Spleen (tissue), 7 donors: ENCODE data around the gene ANKFN1.

Source experiments
- POLR2AphosphoS5 ChIP-seq, 3 donors: sonication (generic); formaldehyde crosslinking; IDR thresholded peaks; one replicate each; pipeline ENCODE4 v1.5.1; 2017; ENCODE audit warnings: antibody characterized with exemption in 3 of 3
- TF ChIP-seq, protein P1 (sequence below), 11 experiments: fragments of 200-600 bp in 7 of 11; fragments of 450-650 bp in 4 of 11; sonication (generic) in 4 of 11; IDR thresholded peaks in 8 of 11; conservative IDR thresholded peaks in 3 of 11; 1 replicate in 7 of 11; 2 replicates in 4 of 11; pipeline versions ENCODE4 v1.4.0 to v1.8.0; 2016 to 2021; ENCODE audit warnings: antibody characterized with exemption in 11 of 11, inconsistent platforms in 4 of 11, mild to moderate bottlenecking in 1 of 11
- donor health status: DM: no; HTN: no; CAD: no; lungs with moderate emphysema.
- donor health status: DM: no; HTN: no; CAD: no.
- donor health status: DM: no; HTN: no; CAD: no.

DNA sequence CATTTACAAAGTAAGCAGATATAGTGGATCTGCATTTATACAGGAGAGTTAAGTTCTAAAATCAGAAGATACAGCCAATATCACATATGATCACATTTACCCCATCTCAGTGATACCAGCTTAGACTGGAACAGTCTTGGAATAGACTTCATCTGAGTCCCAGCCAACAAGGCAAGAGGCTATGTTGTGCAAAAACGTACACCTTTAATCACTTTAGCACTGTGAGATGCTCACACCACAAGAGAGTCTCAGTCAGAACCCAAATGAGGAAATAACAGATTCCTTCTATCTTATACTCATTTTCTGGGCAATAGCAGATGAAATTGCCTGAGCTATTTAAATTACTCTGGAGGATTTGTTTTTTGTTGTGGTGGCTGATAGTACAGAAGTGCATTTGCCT is 145.6 kb downstream of the ANKFN1 start:
- no peak for TF ChIP-seq POLR2AphosphoS5 (IDR thresholded peaks at IDR 0.05)
- TF ChIP-seq, protein P1, sequence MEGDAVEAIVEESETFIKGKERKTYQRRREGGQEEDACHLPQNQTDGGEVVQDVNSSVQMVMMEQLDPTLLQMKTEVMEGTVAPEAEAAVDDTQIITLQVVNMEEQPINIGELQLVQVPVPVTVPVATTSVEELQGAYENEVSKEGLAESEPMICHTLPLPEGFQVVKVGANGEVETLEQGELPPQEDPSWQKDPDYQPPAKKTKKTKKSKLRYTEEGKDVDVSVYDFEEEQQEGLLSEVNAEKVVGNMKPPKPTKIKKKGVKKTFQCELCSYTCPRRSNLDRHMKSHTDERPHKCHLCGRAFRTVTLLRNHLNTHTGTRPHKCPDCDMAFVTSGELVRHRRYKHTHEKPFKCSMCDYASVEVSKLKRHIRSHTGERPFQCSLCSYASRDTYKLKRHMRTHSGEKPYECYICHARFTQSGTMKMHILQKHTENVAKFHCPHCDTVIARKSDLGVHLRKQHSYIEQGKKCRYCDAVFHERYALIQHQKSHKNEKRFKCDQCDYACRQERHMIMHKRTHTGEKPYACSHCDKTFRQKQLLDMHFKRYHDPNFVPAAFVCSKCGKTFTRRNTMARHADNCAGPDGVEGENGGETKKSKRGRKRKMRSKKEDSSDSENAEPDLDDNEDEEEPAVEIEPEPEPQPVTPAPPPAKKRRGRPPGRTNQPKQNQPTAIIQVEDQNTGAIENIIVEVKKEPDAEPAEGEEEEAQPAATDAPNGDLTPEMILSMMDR (IDR thresholded peaks at IDR 0.05 in 8 of 11, conservative IDR thresholded peaks at IDR 0.05 in 3 of 11) = no peak
